ENCODE data around the gene SOBP.

- TF ChIP-seq, protein P1, sequence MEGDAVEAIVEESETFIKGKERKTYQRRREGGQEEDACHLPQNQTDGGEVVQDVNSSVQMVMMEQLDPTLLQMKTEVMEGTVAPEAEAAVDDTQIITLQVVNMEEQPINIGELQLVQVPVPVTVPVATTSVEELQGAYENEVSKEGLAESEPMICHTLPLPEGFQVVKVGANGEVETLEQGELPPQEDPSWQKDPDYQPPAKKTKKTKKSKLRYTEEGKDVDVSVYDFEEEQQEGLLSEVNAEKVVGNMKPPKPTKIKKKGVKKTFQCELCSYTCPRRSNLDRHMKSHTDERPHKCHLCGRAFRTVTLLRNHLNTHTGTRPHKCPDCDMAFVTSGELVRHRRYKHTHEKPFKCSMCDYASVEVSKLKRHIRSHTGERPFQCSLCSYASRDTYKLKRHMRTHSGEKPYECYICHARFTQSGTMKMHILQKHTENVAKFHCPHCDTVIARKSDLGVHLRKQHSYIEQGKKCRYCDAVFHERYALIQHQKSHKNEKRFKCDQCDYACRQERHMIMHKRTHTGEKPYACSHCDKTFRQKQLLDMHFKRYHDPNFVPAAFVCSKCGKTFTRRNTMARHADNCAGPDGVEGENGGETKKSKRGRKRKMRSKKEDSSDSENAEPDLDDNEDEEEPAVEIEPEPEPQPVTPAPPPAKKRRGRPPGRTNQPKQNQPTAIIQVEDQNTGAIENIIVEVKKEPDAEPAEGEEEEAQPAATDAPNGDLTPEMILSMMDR (conservative IDR thresholded peaks at IDR 0.05 in 1 of 2, IDR thresholded peaks at IDR 0.05 in 1 of 2; ENCODE audit: low read depth in 1 of 2, low read length in 2 of 2), result no peak
- TF ChIP-seq EZH2 (IDR thresholded peaks at IDR 0.05; ENCODE audit: low read length, missing control alignments), result no peak
Observed at GRCh38 chr6:107614828-107615227, 124.9 kb downstream of the SOBP start.
